ENCODE data around the gene ATP5PF.
"Not testable (repeated sequence)": the region's sequence is repeated elsewhere in the genome, so short reads cannot be mapped to it uniquely, and the experiment has no call there.

ATP5PF gene

GRCh38 chr21:25734904-25735645 is at the start of gene ATP5PF, which contains the start of gene GABPA:
TSS of gene ATP5PF (minus strand) at chr21:25734904. CDS start at chr21:25729794, 5,110 bp downstream.
TSS of gene GABPA (plus strand) at chr21:25734972. CDS start at chr21:25741599, 6,627 bp downstream.
- DNase-seq (ENCODE audit: low read depth, low spot score): peak; percentile 95

DNA sequence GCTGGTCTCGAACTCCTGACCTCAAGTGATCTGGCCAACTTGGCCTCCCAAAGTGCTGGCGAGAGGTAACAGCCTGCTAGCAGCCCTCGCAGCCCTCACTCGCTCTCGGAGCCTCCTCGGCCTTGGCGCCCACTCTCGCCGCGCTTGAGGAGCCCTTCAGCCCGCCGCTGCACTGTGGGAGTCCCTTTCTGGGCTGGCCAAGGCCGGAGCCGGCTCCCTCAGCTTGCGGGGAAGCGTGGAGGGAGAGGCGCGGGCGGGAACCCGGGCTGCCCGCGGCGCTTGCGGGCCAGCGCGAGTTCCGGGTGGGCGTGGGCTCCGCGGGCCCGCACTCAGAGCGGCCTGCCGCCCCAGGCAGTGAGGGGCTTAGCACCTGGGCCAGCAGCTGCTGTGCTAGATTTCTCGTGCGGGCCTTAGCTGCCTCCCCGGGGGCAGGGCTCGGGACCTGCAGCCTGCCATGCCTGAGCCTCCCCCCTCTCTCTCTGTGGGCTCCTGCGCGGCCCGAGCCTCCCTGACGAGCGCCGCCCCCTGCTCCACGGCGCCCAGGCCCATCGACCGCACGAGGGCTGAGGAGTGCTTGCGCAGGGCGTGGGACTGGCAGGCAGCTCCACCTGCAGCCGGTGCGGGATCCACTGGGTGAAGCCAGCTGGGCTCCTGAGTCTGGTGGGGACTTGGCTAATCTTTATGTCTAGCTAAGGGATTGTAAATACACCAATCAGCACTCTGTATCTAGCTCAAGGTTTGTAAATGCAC is 43.6 kb upstream of the ATP5PF start:
- DNase-seq (ENCODE audit: low read depth, low spot score): not testable (repeated sequence)

GRCh38 chr21:25776440-25776839 is 41.7 kb upstream of the ATP5PF start:
- no peak for DNase-seq (ENCODE audit: low read depth, low spot score)

GRCh38 chr21:25772686-25773085 is 38.0 kb upstream of the ATP5PF start:
- no peak for DNase-seq (ENCODE audit: low read depth, low spot score)

DNA sequence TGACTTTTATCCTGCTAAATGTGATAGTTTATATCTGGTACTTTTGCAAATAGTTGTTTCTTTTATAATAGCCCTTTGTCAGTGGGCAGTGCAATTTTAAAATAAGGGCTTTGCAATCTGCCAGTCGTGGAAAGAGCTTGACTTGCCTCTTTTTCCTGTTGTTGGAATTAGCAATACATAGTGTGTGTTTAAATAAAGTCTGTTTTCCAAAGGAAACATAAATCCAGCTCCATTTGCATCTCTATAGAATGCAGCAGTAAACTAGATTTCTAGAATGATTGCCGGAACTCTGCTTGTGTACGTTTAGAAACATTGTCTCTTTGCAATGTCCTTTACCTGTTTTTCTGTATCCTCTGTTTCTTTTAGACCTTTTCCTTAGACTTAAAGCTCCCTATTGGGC is 33.2 kb upstream of the ATP5PF start:
- DNase-seq (ENCODE audit: low read depth, low spot score): no peak

- DNase-seq (ENCODE audit: low read depth, low spot score): no peak
Measured at GRCh38 chr21:25764065-25764464, 29.4 kb upstream of the ATP5PF start.

GRCh38 chr21:25760677-25761076 is 26.0 kb upstream of the ATP5PF start:
- no peak for DNase-seq (ENCODE audit: low read depth, low spot score)

- no peak for DNase-seq (ENCODE audit: low read depth, low spot score)
Measured at GRCh38 chr21:25760061-25760460, 25.4 kb upstream of the ATP5PF start.

- no peak for DNase-seq (ENCODE audit: low read depth, low spot score)
Measured at GRCh38 chr21:25759573-25759972, 24.9 kb upstream of the ATP5PF start.

- DNase-seq (ENCODE audit: low read depth, low spot score): no peak
Measured at GRCh38 chr21:25757531-25757930, 22.8 kb upstream of the ATP5PF start.

GRCh38 chr21:25756190-25756932 is 21.7 kb upstream of the ATP5PF start:
- no peak for DNase-seq (ENCODE audit: low read depth, low spot score)

- no peak for DNase-seq (ENCODE audit: low read depth, low spot score)
Measured at GRCh38 chr21:25752416-25752815, 17.7 kb upstream of the ATP5PF start.

DNA sequence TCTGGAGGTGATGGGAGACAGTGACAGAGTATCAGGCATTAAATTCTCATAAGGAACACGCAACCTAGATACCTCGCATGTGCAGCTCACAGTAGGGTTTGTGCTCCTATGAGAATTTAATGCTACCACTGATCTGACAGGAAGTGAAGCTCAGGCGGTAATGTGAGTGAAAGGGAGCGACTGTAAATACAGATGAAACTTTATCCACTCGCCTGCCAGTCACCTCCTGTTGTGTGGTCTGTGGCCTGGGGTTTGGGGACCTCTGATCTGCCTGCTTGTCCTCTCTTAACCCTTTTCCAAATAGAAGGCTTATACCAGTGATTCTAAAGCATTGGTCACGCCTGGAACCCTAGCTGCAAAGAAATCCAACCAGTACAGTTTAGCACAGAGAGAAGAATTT is 15.4 kb upstream of the ATP5PF start:
- no peak for DNase-seq (ENCODE audit: low read depth, low spot score)

GRCh38 chr21:25744854-25745253 is 10.2 kb upstream of the ATP5PF start:
- DNase-seq (ENCODE audit: low read depth, low spot score): no peak

GRCh38 chr21:25742900-25743299 is 8.2 kb upstream of the ATP5PF start:
- no peak for DNase-seq (ENCODE audit: low read depth, low spot score)

- DNase-seq (ENCODE audit: low read depth, low spot score): no peak
Measured at GRCh38 chr21:25737421-25737820, 2.7 kb upstream of the ATP5PF start.

- DNase-seq (ENCODE audit: low read depth, low spot score): no peak
Measured at GRCh38 chr21:25735646-25736597, 1.2 kb upstream of the ATP5PF start.

DNA sequence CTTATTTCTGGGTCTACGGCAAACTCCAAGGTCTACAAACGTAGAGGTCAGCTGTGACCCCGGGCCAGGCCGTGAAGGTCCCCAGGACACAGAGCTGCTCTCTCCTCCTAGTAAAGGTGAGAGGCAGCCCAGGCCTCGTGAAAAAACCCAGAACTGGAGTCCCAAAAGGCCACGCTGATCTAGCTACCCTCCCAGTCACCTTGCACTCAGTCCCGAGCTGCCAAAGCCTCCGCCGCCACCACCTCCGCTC is 125 bp downstream of the ATP5PF start:
- DNase-seq (ENCODE audit: low read depth, low spot score): no peak

DNA sequence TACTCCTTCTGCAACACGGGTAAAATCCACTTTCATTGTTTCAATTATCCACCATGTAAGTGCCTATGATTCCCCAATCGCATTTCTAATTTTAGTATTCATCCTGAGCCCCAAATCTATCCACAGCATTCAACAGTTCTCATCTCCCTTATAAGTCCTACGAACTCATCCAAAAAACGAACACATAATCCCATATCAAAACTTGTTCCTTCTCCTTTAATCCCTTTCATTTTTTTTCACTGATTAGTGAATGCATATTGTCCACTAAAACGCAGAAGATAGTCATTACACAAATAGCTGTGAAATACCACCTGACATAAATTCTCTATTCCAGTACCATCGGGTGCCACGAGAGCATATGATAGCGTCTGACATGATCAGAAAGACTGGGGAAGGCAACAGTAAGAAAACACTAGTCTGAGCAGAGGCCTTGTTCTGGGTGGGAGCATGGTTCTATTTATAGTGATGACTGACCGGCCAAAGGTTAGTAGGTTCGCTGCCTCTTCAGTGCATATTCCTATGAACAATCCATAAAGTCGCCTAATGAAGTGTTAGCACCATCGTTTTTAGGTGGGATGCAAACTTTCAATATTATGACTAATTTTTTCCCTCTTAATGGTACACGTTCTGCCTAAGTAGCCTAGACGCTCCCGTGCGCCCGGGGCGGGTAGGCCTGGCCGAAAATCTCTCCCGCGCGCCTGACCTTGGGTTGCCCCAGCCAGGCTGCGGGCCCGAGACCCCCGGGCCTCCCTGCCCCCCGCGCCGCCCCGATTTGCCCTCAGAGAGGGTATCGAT is 648 bp downstream of the ATP5PF start:
- DNase-seq (ENCODE audit: low read depth, low spot score): no peak

GRCh38 chr21:25732091-25732760 is 2.5 kb downstream of the ATP5PF start:
- no peak for DNase-seq (ENCODE audit: low read depth, low spot score)
